Fibroblast of skin of abdomen (primary cell): ENCODE data around the gene HCN3. TPM values are rescaled to one million over a fixed set of nuclear protein-coding genes. Genes with fewer than 3 reads are reported as not detected.
"Not testable (repeated sequence)": the region's sequence is repeated elsewhere in the genome, so short reads cannot be mapped to it uniquely, and the experiment has no call there.

Source experiments
- DNase-seq: peaks from one replicate; pipeline ENCODE4 v3.0.0-alpha.2; 2013
- polyA plus RNA-seq, 2 experiments: library from polyadenylated mRNA; unstranded; fragments of 120-200 nt; gene quantifications; one replicate each; pipeline ENCODE4 v1.2.1, GENCODE V29; 2013; ENCODE audit not compliant: insufficient read length in 2 of 2

The HCN3 gene
- 2.4 TPM for polyA plus RNA-seq (2013, experiment 1 of 2; ENCODE audit: insufficient read length)
- 2.0 TPM for polyA plus RNA-seq (2013, experiment 2 of 2; ENCODE audit: insufficient read length)

DNA sequence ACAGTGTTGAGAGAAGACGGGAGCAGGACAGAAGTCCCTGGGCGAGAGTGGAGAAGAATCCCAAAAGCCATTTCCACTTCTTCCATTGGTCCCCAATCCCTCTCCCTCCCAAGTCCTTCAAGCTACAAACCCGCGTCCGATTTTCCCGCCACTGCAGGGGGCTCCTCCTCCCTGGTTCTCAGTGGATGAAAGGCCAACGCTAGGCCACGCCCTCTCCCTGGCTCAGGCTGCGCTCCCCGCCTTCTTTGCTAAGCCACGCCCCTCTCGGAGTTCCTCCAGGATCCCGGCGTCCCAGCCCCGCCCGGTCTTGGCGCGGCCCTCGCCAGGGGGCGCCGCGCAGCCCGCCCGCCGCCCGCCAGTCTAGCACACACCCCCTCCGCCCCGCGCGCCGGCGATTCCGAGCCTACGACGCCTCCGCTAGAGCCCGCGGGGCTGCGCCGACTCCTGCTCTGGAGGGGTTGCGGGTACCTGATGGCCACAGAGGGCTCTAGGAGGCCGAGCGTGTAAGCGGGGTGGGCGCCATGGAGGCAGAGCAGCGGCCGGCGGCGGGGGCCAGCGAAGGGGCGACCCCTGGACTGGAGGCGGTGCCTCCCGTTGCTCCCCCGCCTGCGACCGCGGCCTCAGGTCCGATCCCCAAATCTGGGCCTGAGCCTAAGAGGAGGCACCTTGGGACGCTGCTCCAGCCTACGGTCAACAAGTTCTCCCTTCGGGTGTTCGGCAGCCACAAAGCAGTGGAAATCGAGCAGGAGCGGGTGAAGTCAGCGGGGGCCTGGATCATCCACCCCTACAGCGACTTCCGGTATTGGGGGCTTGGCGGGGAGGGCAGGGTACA, at the start of gene HCN3:
Gene HCN3 (plus strand): TSS at position 394 of the 832 bp plus-strand sequence. CDS start 128 bp downstream, at position 522.
- DNase-seq = peak; percentile 93

DNA sequence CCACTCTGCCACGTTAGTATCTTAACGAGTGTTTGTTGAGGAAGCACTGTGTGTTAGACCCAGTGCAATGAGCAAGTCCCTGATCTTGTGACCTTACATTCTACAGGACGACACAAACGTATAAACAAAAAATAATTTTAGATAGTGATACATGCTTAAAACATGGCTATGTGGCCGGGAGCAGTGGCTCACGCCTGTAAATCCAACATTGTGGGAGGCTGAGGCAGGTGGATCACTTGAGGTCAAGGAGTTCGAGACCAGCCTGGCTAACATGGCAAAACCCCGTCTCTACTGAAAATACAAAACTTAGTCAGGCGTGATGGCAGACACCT, 49.2 kb upstream of the HCN3 start:
- no peak for DNase-seq

DNA sequence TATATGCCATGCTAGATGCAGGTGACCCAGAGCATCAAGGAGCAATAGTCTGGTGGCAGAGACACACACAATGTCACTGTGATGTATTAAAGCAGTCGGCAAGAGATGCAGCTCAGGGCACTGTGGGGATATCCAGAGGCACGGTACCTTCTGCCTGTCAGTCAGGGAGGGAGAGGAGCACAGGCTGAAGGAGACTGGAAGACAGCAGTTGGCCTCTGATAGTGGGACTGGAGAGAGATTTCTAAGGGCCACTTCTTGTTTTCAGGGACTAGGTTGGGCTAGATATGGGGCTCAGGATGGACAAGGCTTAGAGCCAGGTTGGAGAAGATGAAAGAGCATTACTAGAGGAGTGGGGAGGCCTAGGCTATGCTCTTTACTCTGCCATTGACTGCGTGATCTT, 46.0 kb upstream of the HCN3 start:
- DNase-seq = not testable (repeated sequence)

DNA sequence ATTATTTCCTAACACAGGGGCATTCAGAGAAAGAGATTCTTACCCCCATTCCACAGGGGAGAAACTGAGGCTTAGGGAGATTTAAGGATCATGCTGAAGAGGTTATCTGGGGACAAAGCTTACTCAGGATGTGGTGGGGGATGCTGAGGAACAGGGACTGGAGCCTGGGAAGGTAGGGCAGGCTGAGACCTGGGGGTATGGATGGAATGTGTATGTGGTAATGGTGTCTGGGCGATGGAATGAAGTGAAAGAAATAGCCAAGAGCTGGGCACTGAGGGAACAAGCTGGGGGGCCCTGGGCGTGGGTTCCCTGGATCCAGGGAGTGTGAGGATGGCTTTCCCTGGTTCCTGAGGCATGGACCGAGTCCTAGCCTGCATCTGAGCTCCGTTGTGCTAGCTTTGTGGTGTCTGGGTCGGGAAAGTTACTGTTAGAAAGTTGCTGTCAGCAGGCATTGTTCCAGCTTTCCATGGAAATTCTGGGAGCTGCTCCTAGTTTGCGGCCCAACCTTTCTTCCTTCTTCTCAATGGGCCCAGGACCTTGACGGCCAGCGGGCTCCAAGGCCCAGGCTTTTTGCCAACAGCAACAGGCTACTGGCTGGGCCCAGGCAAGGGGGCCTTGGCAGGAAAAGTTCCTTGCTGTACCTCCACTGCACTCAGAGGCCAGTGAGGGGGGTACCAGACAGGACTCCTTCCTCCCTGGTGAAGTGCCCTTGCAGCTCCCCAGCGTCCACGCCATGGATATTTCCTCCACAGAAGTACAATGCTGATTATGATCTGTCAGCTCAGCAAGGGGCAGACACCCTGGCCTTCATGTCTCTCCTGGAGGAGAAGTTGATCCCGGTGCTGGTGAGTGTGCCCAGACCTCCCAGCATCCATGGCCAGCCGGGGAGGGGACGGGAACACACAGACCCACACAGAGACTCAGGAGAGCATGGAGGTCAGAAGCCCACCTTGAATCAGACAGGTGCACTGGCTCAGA, 45.0 kb upstream of the HCN3 start:
- DNase-seq = peak; percentile 69

DNA sequence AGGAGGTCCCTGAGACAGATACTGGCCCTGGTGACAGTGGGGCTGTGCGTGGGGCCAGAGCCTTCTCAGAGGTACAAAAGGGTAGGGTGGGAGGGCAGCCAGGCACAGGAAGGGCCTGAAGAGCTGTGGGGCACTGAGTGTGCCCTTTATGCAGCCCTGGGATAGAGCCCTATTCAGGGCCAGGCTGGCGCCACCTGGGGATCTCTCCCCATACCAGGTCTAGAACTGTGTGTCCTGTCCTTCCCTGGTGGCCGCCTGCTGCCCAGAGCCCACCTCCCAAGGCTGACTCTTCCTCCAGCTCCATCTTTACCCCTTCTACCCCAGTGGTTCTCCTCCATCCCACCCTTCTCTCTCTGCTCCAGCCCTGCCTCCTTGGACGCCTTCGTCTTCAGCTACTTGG, 43.8 kb upstream of the HCN3 start:
- DNase-seq = not testable (repeated sequence)

DNA sequence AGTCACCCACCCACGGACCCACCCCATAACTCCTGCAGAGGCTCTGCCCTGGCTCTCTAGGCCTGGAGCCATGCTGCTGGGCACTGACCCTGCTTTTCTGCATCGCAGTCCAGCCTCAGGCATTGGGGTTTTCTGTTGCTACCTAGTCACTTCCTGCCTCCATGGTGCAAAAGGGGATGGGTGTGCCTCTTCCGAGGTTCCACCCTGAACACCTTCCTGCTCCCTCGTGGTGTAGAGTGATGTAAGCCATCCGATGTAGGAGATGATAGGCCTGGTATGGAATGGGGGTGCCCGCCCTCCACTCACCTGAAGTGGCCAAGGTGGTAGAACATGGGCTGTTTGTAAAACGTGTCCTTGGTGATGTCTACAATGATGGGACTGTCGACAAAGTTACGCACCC, 41.9 kb upstream of the HCN3 start:
- not testable (repeated sequence) for DNase-seq

DNA sequence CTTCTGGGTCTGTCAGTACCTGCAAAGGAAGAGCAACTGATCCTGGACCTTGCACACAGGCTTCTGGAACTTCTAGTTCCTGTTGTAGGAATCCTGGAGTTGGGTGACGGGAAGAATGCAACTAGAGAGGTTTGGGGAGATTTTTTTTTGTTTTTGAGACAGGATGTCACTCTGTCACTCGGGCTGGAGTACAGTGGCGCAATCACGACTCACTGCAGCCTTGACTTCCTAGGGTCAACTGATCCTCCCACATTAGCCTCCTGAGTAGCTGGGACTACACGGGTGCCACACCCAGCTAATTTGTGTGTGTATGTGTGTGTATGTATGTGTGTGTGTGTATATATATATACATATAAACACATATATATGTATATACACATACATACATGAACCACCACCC, 40.8 kb upstream of the HCN3 start:
- DNase-seq = no peak

DNA sequence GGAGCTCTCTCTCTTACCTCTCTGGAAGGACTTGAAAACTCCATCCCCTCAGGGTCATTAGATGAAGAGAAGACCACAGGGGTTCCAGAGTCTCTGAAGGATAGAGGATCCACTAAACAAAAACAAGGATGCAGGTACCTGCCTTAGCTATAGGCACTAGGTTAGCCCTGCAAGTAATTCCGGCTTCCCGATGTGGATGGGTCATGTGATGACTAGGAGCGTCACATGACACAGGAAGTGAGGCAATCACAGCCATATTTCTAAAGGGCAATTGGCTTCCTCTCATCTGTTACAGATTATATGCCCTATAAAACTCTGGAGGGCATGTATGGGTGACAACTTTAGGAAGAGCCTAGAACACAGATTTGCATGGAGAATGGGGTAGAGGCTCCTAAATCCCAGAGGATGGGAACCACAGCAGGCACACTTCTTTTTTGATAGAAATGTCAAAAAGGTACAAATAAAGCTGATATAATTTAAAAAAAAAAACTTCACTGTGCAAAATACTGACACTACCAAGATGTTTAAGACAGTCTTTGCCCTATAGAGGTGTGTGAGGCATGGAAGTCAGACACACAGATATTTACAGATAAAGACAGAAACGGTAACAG, 36.1 kb upstream of the HCN3 start:
- peak; percentile 85 for DNase-seq

DNA sequence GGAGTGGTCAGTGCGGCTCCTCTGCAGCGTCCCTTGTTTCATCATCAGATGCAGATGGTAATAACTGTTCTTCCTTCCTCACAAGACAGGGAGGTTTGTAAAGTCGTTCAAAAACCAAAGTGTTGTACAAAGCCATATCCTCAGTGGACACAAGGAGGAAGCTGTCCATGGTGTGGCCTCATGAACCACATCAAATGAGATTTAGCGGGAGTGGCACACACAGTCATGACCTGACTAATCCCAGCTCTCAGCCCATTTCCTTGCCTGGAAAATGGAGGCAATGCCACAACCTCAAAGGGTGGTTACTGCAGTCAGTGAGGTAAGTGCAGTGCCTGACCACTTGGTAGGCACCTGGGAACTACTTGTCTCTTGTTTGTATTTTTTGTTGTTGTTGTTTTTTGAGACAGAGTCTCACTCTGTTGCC, 35.4 kb upstream of the HCN3 start:
- DNase-seq = no peak

DNA sequence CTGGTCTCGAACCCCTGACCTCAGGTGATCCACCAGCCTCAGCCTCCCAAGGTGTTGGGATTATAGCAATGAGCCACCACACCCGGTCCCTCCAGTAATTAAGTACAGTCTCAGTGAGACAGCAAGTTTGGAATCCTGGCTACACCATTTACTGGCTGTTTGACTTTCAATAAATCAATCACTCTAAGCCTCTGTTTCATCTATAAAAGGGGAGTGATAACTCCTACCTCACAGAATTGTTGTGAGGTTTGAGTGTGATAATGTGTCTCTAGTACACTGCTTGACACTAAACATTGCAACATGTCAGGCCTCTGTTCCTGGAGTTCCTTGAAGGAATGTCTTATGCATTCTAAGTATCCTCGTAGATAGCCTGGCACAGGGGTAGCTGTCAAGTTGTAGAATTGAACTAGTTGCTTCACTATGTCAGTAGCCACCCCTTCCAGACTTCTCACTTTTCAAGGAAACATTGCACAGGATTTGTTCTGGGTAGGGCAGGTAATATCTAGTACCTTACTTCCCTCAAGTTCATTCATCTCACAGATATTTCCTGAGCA, 34.4 kb upstream of the HCN3 start:
- DNase-seq = no peak

DNA sequence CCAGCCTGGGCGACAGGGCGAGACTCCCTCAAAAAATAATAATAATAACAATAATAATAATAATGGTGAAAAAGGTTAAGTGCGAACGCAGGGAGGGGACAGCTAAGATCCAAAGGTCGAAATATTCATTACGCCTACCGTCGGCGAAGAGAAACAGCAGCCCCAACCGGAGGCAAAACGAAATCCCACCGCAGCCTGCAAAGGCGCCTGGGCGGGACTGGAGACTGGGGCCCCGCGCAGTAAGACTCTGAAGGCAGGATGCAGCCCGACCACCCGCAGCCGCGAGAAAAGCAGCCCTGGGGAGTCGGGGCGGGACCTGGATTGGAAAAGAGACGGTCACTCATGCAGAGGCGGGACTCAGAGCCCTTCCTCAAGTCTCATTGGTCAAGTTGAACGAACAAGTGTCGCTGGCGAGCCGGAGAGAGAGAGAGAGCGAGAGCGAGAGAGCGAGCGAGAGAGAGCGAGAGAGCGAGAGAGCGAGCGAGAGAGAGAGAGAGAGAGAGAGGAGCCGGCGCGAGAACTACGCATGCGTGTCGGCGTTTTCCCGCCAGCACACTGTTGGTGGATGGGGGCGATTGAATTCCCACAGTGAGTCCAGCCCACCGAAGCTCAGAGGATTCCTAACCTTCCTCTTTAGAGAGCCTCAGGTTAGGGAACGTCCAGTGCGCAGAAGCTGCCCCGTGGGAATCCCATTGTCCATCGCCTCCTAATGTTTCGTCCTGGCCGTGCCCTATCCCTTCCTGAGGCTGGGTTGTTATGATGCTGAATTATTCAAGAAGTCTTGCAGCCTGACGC, 32.7 kb upstream of the HCN3 start:
- peak; percentile 100 for DNase-seq

DNA sequence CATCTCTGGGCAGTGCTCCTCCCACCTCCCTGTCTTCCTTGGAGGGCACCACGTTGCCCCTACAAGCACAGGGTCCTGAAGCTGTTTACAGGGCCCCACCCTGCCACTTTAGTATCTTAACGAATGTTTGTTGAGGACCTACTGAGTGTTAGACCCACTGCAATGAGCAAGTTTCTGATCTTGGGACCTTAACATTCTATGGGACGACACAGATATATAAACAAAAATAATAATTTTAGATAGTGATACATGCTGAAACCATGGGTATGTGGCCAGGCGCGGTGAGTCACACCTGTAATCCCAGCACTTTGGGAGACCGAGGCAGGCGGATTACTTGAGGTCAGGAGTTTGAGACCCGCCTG, 32.1 kb upstream of the HCN3 start:
- DNase-seq = no peak

DNA sequence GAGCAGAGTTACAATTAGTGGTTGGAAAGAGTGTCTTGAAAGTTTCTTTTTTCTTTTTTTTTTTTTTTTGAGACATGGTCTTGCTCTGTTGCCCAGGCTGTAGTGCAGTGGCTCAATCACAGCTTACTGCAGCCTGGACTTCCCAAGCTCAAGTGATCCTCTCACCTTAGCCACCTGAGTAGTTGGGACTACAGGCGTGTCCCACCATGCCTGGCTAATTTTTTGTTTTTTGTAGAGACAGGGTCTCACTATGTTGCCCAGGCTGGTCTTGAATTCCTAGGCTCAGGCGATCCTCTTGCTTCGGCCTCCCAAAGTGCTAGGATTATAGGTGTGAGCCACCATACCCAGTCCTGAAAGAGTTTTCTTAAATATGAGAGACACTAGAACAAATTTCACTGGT, 30.5 kb upstream of the HCN3 start:
- not testable (repeated sequence) for DNase-seq

DNA sequence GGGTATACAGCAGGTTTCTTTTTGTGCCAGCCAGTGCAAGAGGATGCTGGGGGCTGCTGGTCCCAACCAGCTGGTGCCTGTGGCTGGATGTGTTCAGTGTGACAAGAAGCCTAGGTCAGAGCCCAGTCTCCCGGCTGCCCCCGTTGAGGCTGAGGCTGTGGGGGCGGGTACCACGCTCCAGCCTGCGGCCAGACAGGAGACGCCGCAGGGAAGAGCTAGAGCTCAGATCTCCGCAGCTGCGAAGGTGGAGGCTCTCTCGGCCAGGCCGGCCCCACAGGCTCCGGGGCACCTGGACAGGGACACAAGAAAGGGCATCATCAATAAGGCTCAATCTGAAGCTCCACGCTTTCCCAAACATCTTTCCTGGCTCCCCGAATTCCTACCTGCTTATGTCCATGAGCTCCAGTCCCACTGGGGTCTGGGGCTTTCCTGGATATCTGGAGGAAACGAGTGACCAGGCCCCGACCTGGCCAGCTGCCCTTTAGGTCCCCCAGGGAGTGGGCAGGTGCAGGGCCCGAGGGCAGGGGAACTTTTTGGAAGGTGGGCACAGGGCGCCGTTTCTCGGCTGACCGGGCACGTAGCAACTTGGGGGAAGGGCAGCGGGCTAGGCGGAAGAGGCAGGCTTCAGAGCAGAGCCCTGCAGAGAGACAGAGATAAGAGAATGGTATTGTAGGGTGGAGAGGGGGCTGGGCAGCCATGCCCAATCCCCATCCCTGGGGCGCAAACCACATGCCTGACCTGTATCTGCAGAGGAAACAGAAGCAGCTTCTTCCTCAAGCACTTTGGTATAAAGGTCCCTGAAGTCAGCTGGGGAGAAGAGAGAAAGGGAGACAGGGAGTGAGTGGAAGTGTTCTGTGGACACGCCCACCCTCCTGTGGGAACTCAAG, 29.4 kb upstream of the HCN3 start:
- no peak for DNase-seq

DNA sequence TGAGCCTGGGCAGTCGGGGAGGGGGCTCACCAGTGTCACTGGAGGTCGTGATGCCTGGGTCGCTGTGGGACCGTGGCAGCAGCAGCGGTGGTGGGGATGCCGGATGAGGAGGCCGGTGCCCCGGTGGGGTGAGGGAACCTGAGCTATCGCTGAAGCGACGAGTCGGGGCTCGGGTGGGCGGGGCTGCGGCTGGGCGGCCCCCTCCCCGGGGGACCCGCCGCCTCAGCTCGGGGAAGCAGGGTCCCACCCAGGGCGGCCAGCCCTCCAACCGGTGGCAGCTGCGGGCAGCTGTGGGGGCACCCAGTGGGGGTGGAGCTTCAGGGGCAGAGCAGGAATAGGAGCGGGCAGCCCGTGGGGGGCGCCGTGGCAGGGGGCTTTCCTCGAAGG, 27.0 kb upstream of the HCN3 start:
- DNase-seq = no peak

DNA sequence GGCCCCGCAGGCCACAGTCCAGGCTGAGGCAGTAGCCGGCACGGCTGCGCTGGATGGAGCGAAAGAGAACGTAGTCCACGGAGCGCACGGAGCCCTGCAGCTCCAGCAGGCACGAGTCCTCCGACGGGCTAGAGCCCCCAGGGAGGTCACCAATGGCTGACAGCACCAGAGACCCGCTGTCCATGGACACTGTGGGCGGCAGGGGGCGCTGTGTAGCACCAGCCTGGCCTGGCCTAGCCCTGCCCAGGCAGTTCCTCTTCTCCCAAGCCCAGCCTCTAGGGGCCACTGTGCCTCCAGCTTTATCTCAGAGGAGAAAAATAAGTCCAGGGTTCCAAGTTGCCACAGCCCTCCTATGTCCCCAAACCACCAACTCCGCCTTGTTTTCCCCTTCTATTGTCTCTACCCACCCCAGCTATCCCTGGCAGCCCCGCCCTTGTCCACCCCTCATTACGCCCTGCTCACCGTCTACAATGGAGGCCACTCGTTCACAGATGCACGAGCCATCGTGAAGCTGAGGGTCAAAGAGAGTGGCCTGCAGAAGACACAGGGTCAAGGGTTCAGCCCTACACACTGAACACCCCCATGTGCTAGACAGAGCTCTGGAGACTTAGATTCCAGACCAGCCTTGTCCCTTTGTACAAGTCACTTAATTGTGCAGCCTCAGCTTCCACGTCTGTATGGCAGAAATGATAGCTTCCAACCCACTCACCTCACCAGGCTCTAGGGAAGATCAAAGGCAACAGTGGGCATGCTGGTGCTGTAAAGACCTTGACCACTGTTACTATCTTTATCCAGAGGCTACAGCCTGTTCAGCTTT, 26.4 kb upstream of the HCN3 start:
- peak; percentile 89 for DNase-seq

DNA sequence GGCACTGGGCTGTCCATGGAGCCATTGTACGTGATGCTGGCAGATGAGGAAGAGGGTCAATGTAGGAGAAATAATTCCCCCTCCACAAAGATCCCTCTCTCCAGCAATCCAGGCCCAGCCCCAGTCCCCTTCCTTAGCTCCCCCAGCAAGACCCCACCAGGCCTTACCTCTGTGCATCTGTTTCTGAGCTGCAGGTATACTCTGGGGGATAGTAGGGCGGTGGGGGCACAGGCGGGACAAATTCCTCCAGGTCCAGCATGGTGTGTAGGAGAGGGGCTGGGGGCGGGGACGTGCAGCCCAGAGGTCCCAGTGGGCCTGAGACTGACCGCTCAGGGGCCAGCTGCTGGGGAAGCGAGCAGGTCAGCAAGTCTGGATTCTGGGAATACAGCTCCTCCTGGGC, 25.7 kb upstream of the HCN3 start:
- DNase-seq = no peak

DNA sequence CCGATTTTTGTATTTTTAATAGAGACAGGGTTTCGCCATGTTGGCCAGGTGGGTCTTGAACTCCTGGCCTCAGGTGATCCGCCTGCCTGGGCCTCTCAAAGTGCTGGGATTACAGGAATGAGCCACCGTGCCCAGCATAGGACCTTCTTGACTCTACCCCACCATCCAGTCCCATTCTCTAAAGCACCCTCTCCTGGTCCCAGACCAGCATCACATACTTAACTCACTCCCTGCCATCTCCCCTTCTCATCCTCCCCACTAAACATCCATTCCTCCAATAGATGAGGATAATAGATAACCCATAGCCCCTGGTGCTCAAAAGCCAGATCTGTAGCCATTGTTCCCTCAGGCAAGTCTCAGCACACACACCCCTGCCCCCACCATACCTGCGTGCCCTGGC, 24.1 kb upstream of the HCN3 start:
- DNase-seq = no peak

DNA sequence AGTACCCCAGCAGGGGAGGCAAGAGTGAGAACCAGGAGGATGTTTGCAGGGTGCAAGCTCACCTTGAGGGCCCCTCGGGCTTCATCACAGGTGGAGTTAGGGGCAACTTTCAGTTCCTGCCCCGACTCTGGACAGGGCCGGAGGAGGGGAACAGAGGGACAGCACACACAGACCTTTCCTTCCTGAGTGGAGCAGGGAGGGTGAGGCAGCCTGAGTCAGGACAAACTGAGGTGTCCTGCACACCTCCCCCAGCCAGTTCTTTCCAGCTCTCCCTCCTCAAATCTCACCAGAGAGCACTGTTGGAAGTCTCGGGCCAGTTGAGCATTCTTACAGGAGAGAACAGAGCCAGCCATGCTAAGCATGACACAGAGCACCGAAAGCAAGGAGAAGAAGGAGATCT, 23.5 kb upstream of the HCN3 start:
- DNase-seq = no peak

DNA sequence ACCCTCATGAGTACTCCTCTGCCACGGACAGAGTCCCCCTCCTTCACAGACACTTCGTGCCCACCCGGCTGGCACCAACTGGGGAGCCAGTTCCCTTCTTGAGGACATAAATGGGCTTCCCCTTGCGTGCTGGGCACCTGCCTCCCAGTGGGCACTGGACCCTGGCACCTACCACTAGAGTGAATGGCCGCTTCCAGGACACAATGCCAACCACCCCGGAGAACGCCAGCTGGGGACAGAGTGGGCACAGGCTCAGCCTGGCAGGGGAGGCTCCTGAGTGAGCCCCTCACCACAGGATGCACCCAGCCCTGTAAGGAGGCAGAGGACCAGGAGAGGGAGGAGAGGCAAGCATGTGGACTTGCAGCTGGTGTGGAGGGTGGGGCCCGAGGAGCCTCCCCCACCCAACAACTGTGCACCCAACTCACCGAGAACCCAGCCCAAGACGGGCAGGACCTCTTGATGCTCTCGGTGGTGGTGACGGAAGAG, 23.0 kb upstream of the HCN3 start:
- DNase-seq = no peak
